Sigmoid colon (tissue), 7 donors: Measurements from ENCODE around the gene TRAF3IP1. TPM values are rescaled to one million over a fixed set of nuclear protein-coding genes. Genes with fewer than 3 reads are reported as not detected.
"Not testable (repeated sequence)": the region's sequence is repeated elsewhere in the genome, so short reads cannot be mapped to it uniquely, and the experiment has no call there.

Experiments
- DNase-seq: peaks from one replicate; pipeline ENCODE4 v3.0.0-alpha.2; 2019
- H3K27ac ChIP-seq, 4 donors: fragments of 200-600 bp; sonication (generic); one replicate each; pipeline ENCODE4 v1.5.1; 2016 to 2019; ENCODE audit warnings: mild to moderate bottlenecking in 1 of 4
- H3K27me3 ChIP-seq, 3 donors: fragments of 200-600 bp; sonication (generic); one replicate each; pipeline ENCODE4 v1.5.1; 2019; ENCODE audit warnings: mild to moderate bottlenecking in 1 of 3
- H3K36me3 ChIP-seq, 4 donors: fragments of 200-600 bp; sonication (generic); one replicate each; pipeline ENCODE4 v1.5.1; 2016 to 2019
- H3K4me1 ChIP-seq, 4 donors: fragments of 200-600 bp; sonication (generic); one replicate each; pipeline ENCODE4 v1.5.1; 2017 to 2019
- H3K4me3 ChIP-seq, 4 donors: fragments of 200-600 bp; sonication (generic); one replicate each; pipeline ENCODE4 v1.5.1; 2017 to 2019; ENCODE audit warnings: mild to moderate bottlenecking in 2 of 4, moderate library complexity in 1 of 4
- H3K9me3 ChIP-seq, 4 donors: fragments of 200-600 bp in 3 of 4; sonication (generic) in 3 of 4; one replicate each; pipeline versions ENCODE4 v1.5.1 to v1.6.1; 2013 to 2019
- EP300 ChIP-seq, 4 donors: sonication (generic); formaldehyde crosslinking; IDR thresholded peaks; one replicate each; pipeline ENCODE4 v1.6.1; 2017; ENCODE audit warnings: antibody characterized with exemption in 4 of 4
- POLR2A ChIP-seq, 2 donors: fragments of 450-650 bp; IDR thresholded peaks; one replicate each; pipeline ENCODE4 v1.6.1; 2016; ENCODE audit warnings: antibody characterized with exemption in 2 of 2, mild to moderate bottlenecking in 2 of 2, moderate library complexity in 2 of 2
- POLR2AphosphoS5 ChIP-seq, 4 donors: sonication (generic); formaldehyde crosslinking; IDR thresholded peaks; one replicate each; pipeline ENCODE4 v1.6.1; 2017; ENCODE audit warnings: antibody characterized with exemption in 4 of 4
- WGBS, 2 donors: extraction: QIAGEN DNeasy Blood & Tissue Kit; methylation state at CpG; one replicate each; pipeline ENCODE4 v1.1.7; 2013; 5-methylcytosine and 5-hydroxymethylcytosine counted together
- intact Hi-C: fragments of 100-400 bp; cut with DNase I; formaldehyde crosslinking; loops from one replicate; pipeline ENCODE4 v1.15.1; 2023
- polyA plus RNA-seq, 3 donors: library from polyadenylated mRNA; stranded (reverse); fragments of 200-250 nt; gene quantifications; one replicate each; pipeline ENCODE4 v1.2.3, GENCODE V29; 2013
- total RNA-seq, 4 donors: library from RNA; depleted of rRNA; stranded (reverse); fragments of >200 nt; gene quantifications; one replicate each; pipeline ENCODE4 v1.1.0, GENCODE V29; 2016
- TF ChIP-seq, protein P1 (sequence below), 4 experiments: fragments of 450-650 bp in 3 of 4; fragments of 200-600 bp in 1 of 4; IDR thresholded peaks; one replicate each; pipeline ENCODE4 v1.5.1; 2016 to 2019; ENCODE audit warnings: antibody characterized with exemption in 4 of 4, mild to moderate bottlenecking in 3 of 4, moderate library complexity in 2 of 4
- donor health status: healthy with polysubstance abuse.
- donor health status: Bipolar disorder and iron deficiency.
- donor health status: healthy.

Gene TRAF3IP1
- total and polyA plus RNA-seq, 7 donors, result 6.9 to 20.8 (median 17.5) TPM

DNA sequence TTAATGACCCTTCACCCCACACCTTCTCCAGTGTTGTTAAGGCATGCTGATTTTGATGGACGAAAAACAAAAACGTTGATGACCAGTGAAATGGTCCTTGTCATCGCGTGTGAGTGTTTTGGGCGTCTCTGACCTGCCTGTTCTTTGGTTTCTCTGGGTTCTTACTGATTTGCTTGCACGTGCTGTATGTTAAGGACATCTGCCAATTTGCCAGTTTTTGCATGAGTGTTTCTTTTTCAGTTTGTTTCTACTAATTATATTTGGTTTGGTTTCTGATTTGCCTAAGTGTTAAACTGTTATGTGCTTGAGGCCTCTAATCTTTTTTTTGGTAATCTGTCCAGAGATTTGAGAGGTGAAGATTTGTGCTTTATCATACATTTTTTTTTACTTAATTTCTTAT is 14.6 kb downstream of the TRAF3IP1 start:
- H3K4me1 ChIP-seq, result peaks cover 0 to 12% (median 1%) of the 10 kb centered on the region in 4 donors
- no peak overlapping the region for H3K4me3 ChIP-seq
- no peaks in the 10 kb centered on the region for H3K9me3 ChIP-seq
- H3K27ac ChIP-seq, result no peak overlapping the region
- intact Hi-C loops, result no loop called here
- peaks cover 0 to 28% (median 0%) of the 10 kb centered on the region in 4 donors for H3K36me3 ChIP-seq
- no peak for DNase-seq
- 91% methylated on average over 6 of the region's 6 CpGs for WGBS, 2 donors
- TF ChIP-seq POLR2AphosphoS5 (IDR thresholded peaks at IDR 0.05), result no peak
- TF ChIP-seq, protein P1, sequence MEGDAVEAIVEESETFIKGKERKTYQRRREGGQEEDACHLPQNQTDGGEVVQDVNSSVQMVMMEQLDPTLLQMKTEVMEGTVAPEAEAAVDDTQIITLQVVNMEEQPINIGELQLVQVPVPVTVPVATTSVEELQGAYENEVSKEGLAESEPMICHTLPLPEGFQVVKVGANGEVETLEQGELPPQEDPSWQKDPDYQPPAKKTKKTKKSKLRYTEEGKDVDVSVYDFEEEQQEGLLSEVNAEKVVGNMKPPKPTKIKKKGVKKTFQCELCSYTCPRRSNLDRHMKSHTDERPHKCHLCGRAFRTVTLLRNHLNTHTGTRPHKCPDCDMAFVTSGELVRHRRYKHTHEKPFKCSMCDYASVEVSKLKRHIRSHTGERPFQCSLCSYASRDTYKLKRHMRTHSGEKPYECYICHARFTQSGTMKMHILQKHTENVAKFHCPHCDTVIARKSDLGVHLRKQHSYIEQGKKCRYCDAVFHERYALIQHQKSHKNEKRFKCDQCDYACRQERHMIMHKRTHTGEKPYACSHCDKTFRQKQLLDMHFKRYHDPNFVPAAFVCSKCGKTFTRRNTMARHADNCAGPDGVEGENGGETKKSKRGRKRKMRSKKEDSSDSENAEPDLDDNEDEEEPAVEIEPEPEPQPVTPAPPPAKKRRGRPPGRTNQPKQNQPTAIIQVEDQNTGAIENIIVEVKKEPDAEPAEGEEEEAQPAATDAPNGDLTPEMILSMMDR (IDR thresholded peaks at IDR 0.05), result no peak
- no peak for TF ChIP-seq EP300 (IDR thresholded peaks at IDR 0.05)
- TF ChIP-seq POLR2A (IDR thresholded peaks at IDR 0.05), result no peak
- no peaks in the 10 kb centered on the region for H3K27me3 ChIP-seq

GRCh38 chr2:238335591-238335990 is 15.3 kb downstream of the TRAF3IP1 start:
- H3K27me3 ChIP-seq, H3K9me3 ChIP-seq, intact Hi-C loops, H3K4me3 ChIP-seq, DNase-seq: not testable (repeated sequence)
- Histone ChIP-seq H3K27ac (peak overlapping the region in 2 of 4 donors; percentile 4 to 5), H3K36me3 (peaks cover 0 to 21% (median 0%) of the 10 kb centered on the region in 4 donors), H3K4me1 (peaks cover 0 to 12% (median 1%) of the 10 kb centered on the region in 4 donors)
- WGBS, 2 donors, result 93 to 95% methylated on average over 8 of the region's 8 CpGs

DNA sequence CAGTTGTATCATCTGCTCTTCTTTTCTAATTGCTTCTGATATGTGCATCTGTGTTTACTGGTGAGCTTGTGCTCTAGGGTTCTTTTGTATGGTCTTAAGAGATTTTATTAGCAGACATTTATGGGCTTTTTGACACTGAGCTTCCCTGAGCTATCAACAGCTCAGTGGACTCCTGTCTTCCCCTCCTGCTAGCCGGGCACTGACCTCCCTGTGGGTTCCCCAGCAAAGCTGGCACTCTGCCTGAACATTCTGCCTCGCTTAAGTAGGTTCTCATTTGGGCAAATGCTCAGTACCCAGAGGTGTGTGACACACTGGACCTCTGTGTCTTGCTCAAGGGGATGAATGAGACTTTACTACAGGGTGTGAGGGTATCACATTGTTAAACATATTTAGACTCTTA is 15.8 kb downstream of the TRAF3IP1 start:
- TF ChIP-seq EP300 (IDR thresholded peaks at IDR 0.05), result no peak
- TF ChIP-seq, protein P1 (IDR thresholded peaks at IDR 0.05), result no peak
- Histone ChIP-seq H3K36me3 (peaks cover 0 to 21% (median 0%) of the 10 kb centered on the region in 4 donors), H3K9me3 (no peaks in the 10 kb centered on the region), H3K27me3 (no peaks in the 10 kb centered on the region), H3K4me3 (no peak overlapping the region), H3K4me1 (peaks cover 0 to 12% (median 1%) of the 10 kb centered on the region in 4 donors), H3K27ac (peak overlapping the region in 2 of 4 donors; percentile 4 to 5)
- WGBS, 2 donors, result 78 to 85% methylated on average over 2 of the region's 2 CpGs
- intact Hi-C loops, result no loop called here
- DNase-seq, result no peak

GRCh38 chr2:238336793-238337444 is 16.6 kb downstream of the TRAF3IP1 start:
- Histone ChIP-seq H3K27ac (no peak overlapping the region), H3K4me1 (peaks cover 0 to 12% (median 1%) of the 10 kb centered on the region in 4 donors), H3K4me3 (no peak overlapping the region), H3K27me3 (no peaks in the 10 kb centered on the region), H3K36me3 (peaks cover 0 to 21% (median 0%) of the 10 kb centered on the region in 4 donors), H3K9me3 (no peaks in the 10 kb centered on the region)
- TF ChIP-seq, protein P1 (IDR thresholded peaks at IDR 0.05), result no peak
- TF ChIP-seq POLR2A (IDR thresholded peaks at IDR 0.05), result no peak
- no peak for TF ChIP-seq EP300 (IDR thresholded peaks at IDR 0.05)
- no peak for TF ChIP-seq POLR2AphosphoS5 (IDR thresholded peaks at IDR 0.05)
- WGBS, 2 donors, result 91 to 96% methylated on average over 5 of the region's 5 CpGs
- DNase-seq, result no peak
- intact Hi-C loops, result no loop called here

GRCh38 chr2:238337846-238338245 is 17.5 kb downstream of the TRAF3IP1 start:
- Histone ChIP-seq H3K4me3 (no peak overlapping the region), H3K36me3 (peaks cover 0 to 21% (median 0%) of the 10 kb centered on the region in 4 donors), H3K27ac (no peak overlapping the region), H3K27me3 (no peaks in the 10 kb centered on the region), H3K4me1 (peaks cover 0 to 12% (median 1%) of the 10 kb centered on the region in 4 donors), H3K9me3 (no peaks in the 10 kb centered on the region)
- intact Hi-C loops, result no loop called here
- TF ChIP-seq EP300 (IDR thresholded peaks at IDR 0.05) (no peak), POLR2A (IDR thresholded peaks at IDR 0.05) (no peak), POLR2AphosphoS5 (IDR thresholded peaks at IDR 0.05) (no peak)
- TF ChIP-seq, protein P1 (IDR thresholded peaks at IDR 0.05), result no peak
- WGBS, 2 donors, result 82 to 88% methylated on average over 5 of the region's 5 CpGs
- no peak for DNase-seq
